ENCODE data around the gene TCF12.

The TCF12 gene

DNA sequence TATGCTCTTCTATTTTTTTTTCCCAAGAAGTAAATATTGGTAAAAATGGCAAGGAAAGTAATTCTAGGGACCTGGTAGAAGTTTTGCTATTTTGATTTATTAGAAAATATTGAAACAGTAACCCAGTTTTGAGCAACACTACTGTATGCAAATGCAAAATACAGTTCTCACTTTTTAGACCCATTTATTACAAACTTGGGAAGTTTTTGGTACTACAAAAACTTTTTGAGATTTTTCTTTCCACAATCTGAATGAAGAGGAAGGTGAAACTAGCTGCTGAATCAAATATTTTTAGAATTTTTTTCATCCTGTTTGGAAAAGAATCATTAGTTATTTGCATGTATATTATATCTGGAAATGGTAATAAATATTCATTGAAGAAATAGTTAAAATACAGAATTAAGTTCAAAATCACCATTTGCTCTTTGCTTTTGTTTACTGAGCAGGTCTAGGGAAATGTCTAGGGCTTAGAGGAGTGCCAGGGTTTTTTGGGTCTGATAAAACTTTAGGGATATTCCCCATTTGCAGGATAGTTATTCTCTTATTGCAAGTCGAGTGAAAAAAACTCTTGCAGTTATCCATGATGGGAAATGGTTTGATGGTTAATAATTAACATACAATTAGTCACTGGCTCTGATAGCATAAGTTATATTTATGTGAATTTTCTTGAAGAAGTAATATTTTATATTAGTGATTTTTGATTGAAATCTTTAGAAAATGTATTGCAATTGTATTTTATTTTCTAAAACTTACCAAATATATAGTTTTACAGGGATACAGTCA, 47.0 kb downstream of the TCF12 start:
- no peak for TF ChIP-seq CTCF (IDR thresholded peaks at IDR 0.05)

DNA sequence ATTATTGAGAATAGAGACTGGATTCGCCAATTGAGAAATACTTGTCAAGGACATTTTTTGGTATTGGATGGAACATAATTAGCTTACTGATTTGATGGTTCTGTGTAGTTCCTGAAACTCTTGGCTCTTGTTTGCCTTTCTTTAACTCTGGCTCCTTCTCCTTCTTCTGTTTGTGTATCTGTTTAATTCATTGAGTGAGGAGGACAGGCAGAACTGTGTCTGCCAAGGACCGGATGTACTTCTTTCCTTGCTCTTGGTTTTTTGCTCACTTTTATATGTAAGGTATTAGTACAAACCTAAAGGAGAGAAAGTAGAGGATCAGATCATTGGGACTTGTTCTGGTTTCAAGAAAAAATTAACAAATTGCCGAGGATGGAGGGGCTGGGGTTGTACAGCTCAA, 48.9 kb downstream of the TCF12 start:
- no peak for TF ChIP-seq CTCF (IDR thresholded peaks at IDR 0.05)

GRCh38 chr15:56968256-56968655, 49.8 kb downstream of the TCF12 start:
- TF ChIP-seq CTCF (IDR thresholded peaks at IDR 0.05) = no peak

GRCh38 chr15:56968821-56969220, 50.4 kb downstream of the TCF12 start:
- TF ChIP-seq CTCF (IDR thresholded peaks at IDR 0.05) = no peak

DNA sequence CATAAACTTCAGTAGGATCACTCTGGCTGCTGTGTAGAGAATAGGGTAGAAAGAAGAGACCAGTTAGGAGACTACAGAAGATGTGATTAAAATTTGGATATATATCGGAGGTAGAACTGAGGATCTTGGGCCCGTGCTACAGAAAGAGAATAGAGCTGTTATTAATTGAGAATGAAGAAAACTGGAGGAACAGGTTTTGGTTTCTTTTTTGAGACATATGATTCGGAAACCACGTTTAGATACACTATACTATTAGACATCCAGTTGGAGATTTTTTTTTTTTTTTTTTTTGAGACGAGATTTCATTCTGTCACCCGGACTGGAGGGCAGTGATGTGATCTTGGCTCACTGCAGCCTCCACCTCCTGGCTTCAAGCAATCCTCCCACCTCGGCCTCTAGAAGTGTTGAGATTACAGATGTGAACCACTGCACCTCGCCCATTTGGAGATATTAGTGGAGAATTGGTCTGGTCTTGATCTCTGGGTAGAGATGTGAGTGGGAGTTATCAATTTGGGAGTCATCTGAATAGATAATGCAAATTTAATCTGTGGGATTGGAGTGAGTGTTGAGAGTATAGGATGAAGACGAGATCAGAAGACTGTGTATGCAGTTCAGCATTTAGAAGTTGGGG, 50.9 kb downstream of the TCF12 start:
- TF ChIP-seq CTCF (IDR thresholded peaks at IDR 0.05) = no peak

GRCh38 chr15:56971571-56971970, 53.1 kb downstream of the TCF12 start:
- no peak for TF ChIP-seq CTCF (IDR thresholded peaks at IDR 0.05)

DNA sequence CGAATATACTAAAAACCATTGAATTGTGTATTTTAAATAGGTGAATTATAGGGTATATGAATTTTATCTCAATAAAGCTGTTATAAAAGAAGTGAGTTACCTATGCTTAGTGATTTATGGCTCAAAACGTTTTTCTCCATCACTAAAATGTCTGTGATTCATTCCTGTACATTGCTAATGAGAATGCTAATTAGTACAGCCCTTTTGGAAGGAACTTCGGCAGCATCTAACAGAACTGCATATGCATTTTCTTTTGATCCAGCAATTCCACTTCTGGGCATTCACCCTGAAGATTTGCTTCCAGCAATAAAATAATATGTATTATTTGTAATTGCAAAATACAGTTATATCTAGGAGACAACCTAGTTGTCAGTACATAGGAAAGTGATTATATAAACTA, 53.6 kb downstream of the TCF12 start:
- no peak for TF ChIP-seq CTCF (IDR thresholded peaks at IDR 0.05)

All from LNCAP (cell line).